Measurements from ENCODE around the gene GNAI3. TPM values are rescaled to one million over a fixed set of nuclear protein-coding genes. Genes with fewer than 3 reads are reported as not detected.
A peak's percentile ranks its signal among the peaks of the same experiment; 100 is the strongest.

The GNAI3 gene
- total RNA-seq, 1 experiment from 2014 or later: 12.8 TPM

DNA sequence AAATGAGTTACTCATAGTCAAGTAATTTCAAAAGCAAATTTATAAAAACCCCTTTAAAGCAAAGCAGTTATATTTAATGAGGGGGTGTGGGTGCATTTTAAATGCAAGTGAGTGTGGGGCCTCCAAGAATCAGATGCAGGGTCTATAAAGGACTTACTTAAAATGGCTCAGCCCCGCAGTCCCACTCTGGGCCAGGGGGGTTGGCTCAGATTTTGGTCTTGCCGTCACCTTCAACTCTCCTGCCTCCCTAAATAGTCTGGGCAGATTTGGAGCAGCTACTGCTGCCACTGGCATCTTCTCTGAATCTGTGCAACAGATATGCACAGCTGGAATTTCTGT, 87.4 kb downstream of the GNAI3 start:
- no peaks in the 10 kb centered on the region for H3K27me3 ChIP-seq (replicated peaks; ENCODE audit: insufficient read depth, low read depth, low read length, poor library complexity)
- no peaks in the 10 kb centered on the region for H3K9me3 ChIP-seq (ENCODE audit: low read depth, low read length, poor library complexity, severe bottlenecking)
- no peak for TF ChIP-seq EZH2 (IDR thresholded peaks at IDR 0.05; ENCODE audit: borderline replicate concordance, low read depth, low read length, poor library complexity, severe bottlenecking)
- TF ChIP-seq, protein P1, sequence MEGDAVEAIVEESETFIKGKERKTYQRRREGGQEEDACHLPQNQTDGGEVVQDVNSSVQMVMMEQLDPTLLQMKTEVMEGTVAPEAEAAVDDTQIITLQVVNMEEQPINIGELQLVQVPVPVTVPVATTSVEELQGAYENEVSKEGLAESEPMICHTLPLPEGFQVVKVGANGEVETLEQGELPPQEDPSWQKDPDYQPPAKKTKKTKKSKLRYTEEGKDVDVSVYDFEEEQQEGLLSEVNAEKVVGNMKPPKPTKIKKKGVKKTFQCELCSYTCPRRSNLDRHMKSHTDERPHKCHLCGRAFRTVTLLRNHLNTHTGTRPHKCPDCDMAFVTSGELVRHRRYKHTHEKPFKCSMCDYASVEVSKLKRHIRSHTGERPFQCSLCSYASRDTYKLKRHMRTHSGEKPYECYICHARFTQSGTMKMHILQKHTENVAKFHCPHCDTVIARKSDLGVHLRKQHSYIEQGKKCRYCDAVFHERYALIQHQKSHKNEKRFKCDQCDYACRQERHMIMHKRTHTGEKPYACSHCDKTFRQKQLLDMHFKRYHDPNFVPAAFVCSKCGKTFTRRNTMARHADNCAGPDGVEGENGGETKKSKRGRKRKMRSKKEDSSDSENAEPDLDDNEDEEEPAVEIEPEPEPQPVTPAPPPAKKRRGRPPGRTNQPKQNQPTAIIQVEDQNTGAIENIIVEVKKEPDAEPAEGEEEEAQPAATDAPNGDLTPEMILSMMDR (conservative IDR thresholded peaks at IDR 0.05; ENCODE audit: low read depth, low read length): no peak
- H3K4me1 ChIP-seq (ENCODE audit: insufficient read depth, low read length, poor library complexity, severe bottlenecking): peaks cover 44% of the 10 kb centered on the region
- H3K4me3 ChIP-seq (ENCODE audit: low read depth, low read length, poor library complexity, severe bottlenecking): no peak overlapping the region
- no TSS peak for BruUV-seq (replicated peaks)
- DNase-seq (ENCODE audit: low spot score): no peak
- peak overlapping the region; percentile 52 for H3K27ac ChIP-seq (ENCODE audit: low read depth, low read length, poor library complexity, severe bottlenecking)
- POLR2A ChIA-PET (ENCODE audit: low non-redundant PET): no interaction called here
- intact Hi-C loops (cut with micrococcal nuclease; ENCODE audit: unreplicated experiment): no loop called here
- CTCF ChIA-PET: no interaction called here
- H3K36me3 ChIP-seq (ENCODE audit: insufficient read depth, low read length, poor library complexity, severe bottlenecking): peaks cover 7% of the 10 kb centered on the region

DNA sequence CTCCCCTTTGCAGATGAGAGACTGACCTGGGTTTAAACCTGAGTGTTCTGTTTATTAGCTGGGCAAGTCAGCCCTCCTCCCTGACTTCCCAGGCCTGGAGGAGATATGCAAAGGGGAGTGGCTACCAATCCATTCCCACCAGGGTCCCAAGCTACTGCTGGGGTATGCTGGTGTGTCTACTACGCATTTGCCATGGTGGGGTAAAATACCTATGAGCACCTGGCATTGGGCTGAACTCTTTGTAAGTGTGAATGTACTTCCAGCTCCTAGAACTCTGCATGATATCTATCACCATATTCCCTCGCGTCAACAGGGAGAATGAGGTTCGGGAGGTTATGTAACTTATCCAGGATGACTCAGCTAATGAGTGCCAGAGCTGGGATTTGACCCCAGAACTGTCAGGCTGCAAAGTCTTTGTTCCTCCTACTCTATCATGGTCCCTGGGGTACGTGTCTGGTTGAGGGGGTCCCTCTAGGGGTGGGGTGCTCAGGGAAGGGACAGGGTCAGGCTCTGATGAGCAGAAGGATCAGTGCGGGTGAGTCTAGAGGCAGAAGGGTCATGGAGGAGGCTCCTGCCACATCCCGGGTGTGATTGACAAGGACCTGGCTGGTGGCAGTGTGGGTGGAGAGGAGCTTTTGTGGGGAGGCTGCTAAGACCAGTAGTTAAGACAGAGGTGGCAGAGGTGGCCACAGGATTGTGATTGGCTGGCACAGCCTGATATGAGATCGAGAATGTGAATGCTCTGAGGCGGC, 88.0 kb downstream of the GNAI3 start:
- Histone ChIP-seq H3K4me3 (ENCODE audit: low read depth, low read length, poor library complexity, severe bottlenecking) (no peak overlapping the region), H3K4me1 (ENCODE audit: insufficient read depth, low read length, poor library complexity, severe bottlenecking) (peaks cover 44% of the 10 kb centered on the region), H3K36me3 (ENCODE audit: insufficient read depth, low read length, poor library complexity, severe bottlenecking) (peaks cover 1% of the 10 kb centered on the region), H3K27ac (ENCODE audit: low read depth, low read length, poor library complexity, severe bottlenecking) (peak overlapping the region; percentile 52), H3K27me3 (replicated peaks; ENCODE audit: insufficient read depth, low read depth, low read length, poor library complexity) (no peaks in the 10 kb centered on the region), H3K9me3 (ENCODE audit: low read depth, low read length, poor library complexity, severe bottlenecking) (no peaks in the 10 kb centered on the region)
- peak; percentile 49 for DNase-seq (ENCODE audit: low spot score)
- TF ChIP-seq, protein P1 (conservative IDR thresholded peaks at IDR 0.05; ENCODE audit: low read depth, low read length): no peak
- TF ChIP-seq EZH2 (IDR thresholded peaks at IDR 0.05; ENCODE audit: borderline replicate concordance, low read depth, low read length, poor library complexity, severe bottlenecking): no peak
- BruUV-seq (replicated peaks): no TSS peak
- intact Hi-C loops (cut with micrococcal nuclease; ENCODE audit: unreplicated experiment): no loop called here
- POLR2A ChIA-PET (ENCODE audit: low non-redundant PET): no interaction called here
- CTCF ChIA-PET: no interaction called here

DNA sequence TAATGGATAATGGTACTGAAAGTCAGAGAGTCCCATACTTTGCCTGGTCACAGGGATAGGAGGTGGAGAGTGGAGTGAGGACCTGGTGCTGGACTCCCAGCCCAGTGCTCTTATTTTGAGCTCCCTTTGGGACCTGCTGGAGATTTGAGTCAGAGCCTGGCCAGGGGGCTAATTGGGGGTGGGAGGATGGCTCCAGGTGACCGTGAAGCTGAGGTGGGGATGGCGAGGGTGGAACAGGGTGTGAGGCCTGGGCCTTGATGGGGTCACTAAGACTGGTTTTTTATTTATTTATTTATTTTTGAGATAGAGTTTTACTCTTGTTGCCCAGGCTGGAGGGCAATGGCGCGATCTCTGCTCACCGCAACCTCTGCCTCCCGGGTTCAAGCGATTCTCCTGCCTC, 89.0 kb downstream of the GNAI3 start:
- Histone ChIP-seq H3K27ac (ENCODE audit: low read depth, low read length, poor library complexity, severe bottlenecking) (no peak overlapping the region), H3K4me1 (ENCODE audit: insufficient read depth, low read length, poor library complexity, severe bottlenecking) (peaks cover 40% of the 10 kb centered on the region)
- POLR2A ChIA-PET (ENCODE audit: low non-redundant PET): interaction anchor here (0.6 kb wide), 1 partner anchor 678 kb away, joined by 12 read pairs; no protein-coding TSS in a partner anchor

More for the DNA sequence above, 89.0 kb downstream of the GNAI3 start:
- TF ChIP-seq, protein P1 (conservative IDR thresholded peaks at IDR 0.05; ENCODE audit: low read depth, low read length): no peak
- no peak for TF ChIP-seq EZH2 (IDR thresholded peaks at IDR 0.05; ENCODE audit: borderline replicate concordance, low read depth, low read length, poor library complexity, severe bottlenecking)
- DNase-seq (ENCODE audit: low spot score): no peak
- H3K4me3 ChIP-seq (ENCODE audit: low read depth, low read length, poor library complexity, severe bottlenecking): no peak overlapping the region
- intact Hi-C loops (cut with micrococcal nuclease; ENCODE audit: unreplicated experiment): no loop called here
- CTCF ChIA-PET: interaction anchor here (0.6 to 0.7 kb wide), 2 partner anchors 137 to 423 kb away, joined by 3 to 5 read pairs; no protein-coding TSS in a partner anchor
- BruUV-seq (replicated peaks): no TSS peak
- H3K27me3 ChIP-seq (replicated peaks; ENCODE audit: insufficient read depth, low read depth, low read length, poor library complexity): no peaks in the 10 kb centered on the region
- H3K36me3 ChIP-seq (ENCODE audit: insufficient read depth, low read length, poor library complexity, severe bottlenecking): no peaks in the 10 kb centered on the region
- no peaks in the 10 kb centered on the region for H3K9me3 ChIP-seq (ENCODE audit: low read depth, low read length, poor library complexity, severe bottlenecking)
